Stomach (tissue), 4 donors: Measurements from ENCODE around the gene SMARCA5.

Experiments
- CTCF ChIP-seq, 7 experiments: fragments of 450-650 bp in 4 of 7; fragments of 200-600 bp in 3 of 7; sonication (generic) in 3 of 7; IDR thresholded peaks; one replicate each; pipeline ENCODE4 v1.5.1; 2016 to 2019; ENCODE audit warnings: antibody characterized with exemption in 7 of 7, control low read depth in 2 of 7, mild to moderate bottlenecking in 1 of 7
- EP300 ChIP-seq: sonication (generic); formaldehyde crosslinking; IDR thresholded peaks from one replicate; pipeline ENCODE4 v1.6.1; 2017; ENCODE audit warnings: antibody characterized with exemption
- POLR2A ChIP-seq, 4 donors: fragments of 450-650 bp; IDR thresholded peaks; one replicate each; pipeline ENCODE4 v1.6.1; 2016; ENCODE audit warnings: antibody characterized with exemption in 4 of 4, control low read depth in 2 of 4, mild to moderate bottlenecking in 1 of 4, moderate library complexity in 1 of 4

GRCh38 chr4:143599827-143600226 lies 86.3 kb downstream of the SMARCA5 start:
- TF ChIP-seq POLR2A (IDR thresholded peaks at IDR 0.05) (no peak), CTCF (IDR thresholded peaks at IDR 0.05) (no peak), EP300 (no peak)
